NCI-H69 (cell line): ENCODE measurements around the gene MSRB3.
"Not testable (repeated sequence)": the region's sequence is repeated elsewhere in the genome, so short reads cannot be mapped to it uniquely, and the experiment has no call there.

Experiments
- DNase-seq: peaks from one replicate; lab custom pipeline; 2025; lab: John Stamatoyannopoulos, UW

The MSRB3 gene

GRCh38 chr12:65278576-65279368 is at the start of gene MSRB3:
TSS of gene MSRB3 (plus strand) at chr12:65278683. CDS start at chr12:65308580, 29,897 bp downstream.
- DNase-seq: peak; percentile 13

- no peak for DNase-seq
Observed at GRCh38 chr12:65229441-65229840, 49.0 kb upstream of the MSRB3 start.

- no peak for DNase-seq
Observed at GRCh38 chr12:65232476-65233077, 45.9 kb upstream of the MSRB3 start.

GRCh38 chr12:65237153-65237552 is 41.3 kb upstream of the MSRB3 start:
- DNase-seq: no peak

GRCh38 chr12:65238609-65239008 is 39.9 kb upstream of the MSRB3 start:
- no peak for DNase-seq

GRCh38 chr12:65248656-65249633 is 29.5 kb upstream of the MSRB3 start:
- no peak for DNase-seq

- no peak for DNase-seq
Observed at GRCh38 chr12:65252515-65252914, 26.0 kb upstream of the MSRB3 start.

GRCh38 chr12:65257986-65258385 is 20.5 kb upstream of the MSRB3 start:
- DNase-seq: no peak

- DNase-seq: no peak
Observed at GRCh38 chr12:65259501-65259900, 19.0 kb upstream of the MSRB3 start.

GRCh38 chr12:65263777-65264176 is 14.7 kb upstream of the MSRB3 start:
- DNase-seq: no peak

GRCh38 chr12:65266408-65266807 is 12.1 kb upstream of the MSRB3 start:
- DNase-seq: no peak

- no peak for DNase-seq
Observed at GRCh38 chr12:65269603-65270002, 8.9 kb upstream of the MSRB3 start.

GRCh38 chr12:65274602-65275272 is 3.7 kb upstream of the MSRB3 start:
- no peak for DNase-seq

GRCh38 chr12:65275627-65276026 is 2.9 kb upstream of the MSRB3 start:
- no peak for DNase-seq

- DNase-seq: no peak
Observed at GRCh38 chr12:65276916-65277530, 1.5 kb upstream of the MSRB3 start.

- DNase-seq: no peak
Observed at GRCh38 chr12:65277994-65278575, 398 bp upstream of the MSRB3 start.

- no peak for DNase-seq
Observed at GRCh38 chr12:65279369-65280112, 1.1 kb downstream of the MSRB3 start.

- no peak for DNase-seq
Observed at GRCh38 chr12:65280306-65280705, 1.8 kb downstream of the MSRB3 start.

GRCh38 chr12:65282840-65283239 is 4.4 kb downstream of the MSRB3 start:
- DNase-seq: no peak

GRCh38 chr12:65285532-65285931 is 7.0 kb downstream of the MSRB3 start:
- not testable (repeated sequence) for DNase-seq
